GM18873 (cell line): ENCODE measurements around the gene C1orf174.

Experiments used
- ATAC-seq: cut with Tn5 transposase; IDR thresholded peaks from one replicate; pipeline ENCODE4 v1.9.1; 2021; ENCODE audit warnings: mild to moderate bottlenecking, moderate library complexity, moderate number of reproducible peaks; ENCODE audit not compliant: unreplicated experiment, low FRiP score

Gene C1orf174

GRCh38 chr1:3900150-3900968, at the start of gene C1orf174:
C1orf174 (minus strand) TSS chr1:3900272; CDS start chr1:3900186, 86 bp downstream.
- ATAC-seq = peak; percentile 59

- ATAC-seq = no peak
These were observed 48.3 kb upstream of the C1orf174 start for GRCh38 chr1:3948344-3948743.

- no peak for ATAC-seq
These were observed 46.1 kb upstream of the C1orf174 start for GRCh38 chr1:3945916-3946840.

- ATAC-seq = no peak
These were observed 45.1 kb upstream of the C1orf174 start for GRCh38 chr1:3945222-3945621.

GRCh38 chr1:3944578-3945125, 44.6 kb upstream of the C1orf174 start:
- no peak for ATAC-seq

GRCh38 chr1:3943806-3944577, 43.9 kb upstream of the C1orf174 start:
- ATAC-seq = no peak

GRCh38 chr1:3943123-3943431, 43.0 kb upstream of the C1orf174 start:
- no peak for ATAC-seq

- ATAC-seq = no peak
These were observed 42.5 kb upstream of the C1orf174 start for GRCh38 chr1:3942416-3943122.

- no peak for ATAC-seq
These were observed 40.8 kb upstream of the C1orf174 start for GRCh38 chr1:3940754-3941345.

- ATAC-seq = no peak
These were observed 40.1 kb upstream of the C1orf174 start for GRCh38 chr1:3940081-3940753.

- ATAC-seq = no peak
These were observed 39.4 kb upstream of the C1orf174 start for GRCh38 chr1:3939242-3940080.

GRCh38 chr1:3932156-3932919, 32.3 kb upstream of the C1orf174 start:
- ATAC-seq = no peak

GRCh38 chr1:3931007-3931912, 31.2 kb upstream of the C1orf174 start:
- no peak for ATAC-seq

GRCh38 chr1:3930301-3931006, 30.4 kb upstream of the C1orf174 start:
- no peak for ATAC-seq

GRCh38 chr1:3929126-3929525, 29.1 kb upstream of the C1orf174 start:
- no peak for ATAC-seq

GRCh38 chr1:3928586-3928985, 28.5 kb upstream of the C1orf174 start:
- ATAC-seq = no peak
